Activated T-cell treated with anti-CD3 and anti-CD28 coated beads for 48 hours (primary cell): ENCODE data around the gene FOXJ3.
A peak's percentile ranks its signal among the peaks of the same experiment; 100 is the strongest.

Experiments
- DNase-seq: peaks from one replicate; pipeline ENCODE4 v3.0.0-alpha.2; 2020; ENCODE audit warnings: low read depth

Gene FOXJ3

GRCh38 chr1:42335050-42335808, at the start of gene FOXJ3:
Gene FOXJ3, minus strand, starts transcription at chr1:42335235. Its CDS starts 24,142 bp downstream, at chr1:42311093.
- DNase-seq, result peak; percentile 93

DNA sequence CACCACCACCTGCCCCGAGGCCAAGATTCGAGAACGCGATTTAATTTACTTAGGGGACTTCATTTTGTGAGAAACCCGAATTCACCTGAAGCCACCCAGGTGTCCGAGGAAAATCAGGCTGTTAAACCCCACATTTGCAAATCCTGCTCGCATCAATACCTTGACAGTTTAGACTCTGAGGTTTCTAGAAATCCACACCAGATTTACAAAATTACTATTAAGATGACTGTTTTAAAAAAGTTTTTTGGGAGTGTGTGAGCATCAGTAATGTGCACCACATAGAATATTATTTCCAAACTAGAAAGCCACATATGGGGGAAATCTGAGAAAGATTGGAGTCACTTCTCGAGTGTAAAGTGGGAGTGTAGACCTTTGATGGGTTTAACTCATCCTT, 46.2 kb upstream of the FOXJ3 start:
- DNase-seq, result no peak

GRCh38 chr1:42380586-42381279, 45.7 kb upstream of the FOXJ3 start, which contains the start of gene RIMKLA:
Gene RIMKLA, plus strand, starts transcription at chr1:42380792. Its CDS starts 143 bp downstream, at chr1:42380935.
- DNase-seq, result peak; percentile 56

DNA sequence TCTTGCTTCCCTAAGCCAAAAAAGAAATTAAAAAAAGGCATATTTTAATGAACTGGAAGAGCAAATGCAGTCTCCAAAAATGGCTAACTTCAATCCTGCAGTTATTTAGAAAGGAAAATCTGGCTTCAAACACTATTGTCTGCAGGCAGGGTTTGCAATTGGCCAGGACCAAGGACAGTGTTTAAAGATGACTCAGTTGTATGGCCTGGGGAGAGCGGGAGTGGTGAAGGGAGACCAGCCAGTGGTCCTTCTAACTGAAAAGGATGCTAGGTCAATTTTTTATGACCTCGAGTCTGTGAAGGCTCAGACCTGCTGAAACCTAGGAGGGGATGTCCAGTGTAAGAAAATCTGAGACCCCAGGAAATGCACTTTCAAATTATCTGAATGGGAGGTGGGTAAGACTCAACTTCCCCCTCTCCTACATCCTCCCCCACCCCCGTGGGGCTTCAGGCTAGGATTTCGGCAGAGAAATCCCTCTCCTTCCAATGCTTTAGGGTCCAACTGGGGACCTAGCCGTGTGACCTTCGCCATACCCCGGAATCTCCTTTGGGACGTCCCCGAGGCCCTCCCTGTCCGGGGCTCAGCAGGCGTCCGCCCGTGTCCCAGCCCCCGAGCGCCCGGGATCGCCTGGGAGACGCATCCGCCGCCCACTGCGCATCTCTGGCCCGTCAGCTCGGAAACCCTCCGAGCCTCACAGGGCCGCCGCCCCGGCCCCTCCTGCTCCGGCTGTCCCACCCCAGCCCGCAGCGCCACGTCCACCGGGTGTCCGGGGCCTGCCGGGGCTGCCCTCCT, 45.0 kb upstream of the FOXJ3 start:
- no peak for DNase-seq

- DNase-seq, result no peak
These were observed 37.8 kb upstream of the FOXJ3 start for GRCh38 chr1:42372796-42373195.

DNA sequence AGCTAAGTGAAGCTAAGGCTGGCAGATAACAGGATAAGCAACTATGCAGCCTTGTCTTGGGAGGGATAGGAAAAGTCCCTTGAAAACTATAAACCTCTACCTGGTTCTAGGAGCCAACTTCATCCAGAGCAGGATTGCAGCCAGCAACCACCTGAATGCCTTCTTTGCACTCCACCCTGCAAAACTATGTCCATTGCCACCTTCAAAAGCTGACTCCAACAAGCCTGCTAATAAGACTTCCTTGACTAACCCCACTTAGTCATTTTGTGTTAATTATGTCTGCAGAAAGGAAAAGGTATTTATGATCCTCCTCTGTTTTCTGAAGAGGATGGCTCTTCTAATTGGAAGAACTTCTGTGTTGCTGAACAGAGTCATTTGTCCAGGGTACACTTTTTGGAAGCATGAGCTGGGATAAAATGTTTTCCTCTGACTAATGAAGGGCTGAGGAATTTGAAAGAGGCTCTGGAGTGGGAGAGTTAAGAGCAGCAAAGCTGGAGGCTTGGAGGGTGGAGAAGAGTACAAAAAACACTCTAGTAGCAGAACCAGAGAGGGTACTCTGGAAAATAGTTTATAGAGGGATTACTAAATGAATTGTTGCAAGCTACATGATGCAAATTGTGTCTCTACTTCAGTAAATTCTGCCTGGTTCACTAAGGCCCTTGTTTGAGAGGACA, 36.0 kb upstream of the FOXJ3 start:
- no peak for DNase-seq

DNA sequence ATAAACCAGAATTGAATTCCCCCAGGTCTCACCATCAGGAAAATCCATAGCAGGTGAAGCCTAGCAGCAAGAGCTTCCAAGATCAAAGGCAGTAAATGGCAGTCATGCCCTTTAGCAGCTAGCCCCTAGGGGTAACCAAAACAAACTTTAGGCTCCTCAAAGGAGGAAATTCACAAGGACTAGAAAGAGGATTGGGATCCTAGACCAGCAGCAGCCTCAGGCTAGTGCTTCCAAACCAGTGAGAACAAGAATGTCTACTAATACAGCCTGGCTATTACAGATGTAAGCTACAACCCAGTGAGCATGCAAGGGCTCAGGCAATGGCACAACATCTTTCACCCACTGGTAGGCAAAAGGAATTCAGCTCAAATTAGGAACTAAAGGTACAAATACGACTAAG, 34.4 kb upstream of the FOXJ3 start:
- no peak for DNase-seq

DNA sequence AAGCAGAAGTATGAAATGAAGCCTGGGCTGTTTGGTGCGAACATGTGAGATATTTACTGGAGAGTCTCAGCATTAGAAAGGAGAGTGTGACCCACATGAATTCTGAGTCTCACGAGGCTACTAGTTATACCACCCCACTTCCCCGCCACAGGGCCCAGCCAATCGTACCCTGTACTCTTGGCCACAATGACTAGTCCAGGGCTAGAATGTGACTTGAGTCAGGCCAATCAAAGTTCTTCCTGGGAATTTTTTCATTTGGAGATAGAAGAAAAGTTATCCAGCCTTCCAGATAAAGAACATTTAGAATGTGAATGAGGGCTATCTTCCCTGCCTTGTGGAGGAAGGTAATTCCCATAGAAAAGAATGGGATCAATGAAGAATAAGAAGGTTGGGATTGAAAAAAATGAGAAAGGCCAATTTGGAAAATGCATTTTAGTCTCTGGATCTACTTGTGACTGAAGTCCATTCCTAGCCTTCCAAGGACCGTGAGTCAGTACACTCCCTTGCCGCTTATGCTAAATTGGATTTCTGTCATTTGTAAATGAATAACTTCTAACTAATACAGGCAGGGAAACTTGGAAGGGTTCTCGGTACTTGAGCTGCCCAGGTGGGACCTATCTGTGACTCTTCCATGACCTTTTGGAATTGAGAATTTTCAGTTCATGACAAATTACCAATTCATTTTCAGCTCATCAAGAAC, 33.2 kb upstream of the FOXJ3 start:
- no peak for DNase-seq

GRCh38 chr1:42365118-42365517, 30.1 kb upstream of the FOXJ3 start:
- DNase-seq, result no peak

DNA sequence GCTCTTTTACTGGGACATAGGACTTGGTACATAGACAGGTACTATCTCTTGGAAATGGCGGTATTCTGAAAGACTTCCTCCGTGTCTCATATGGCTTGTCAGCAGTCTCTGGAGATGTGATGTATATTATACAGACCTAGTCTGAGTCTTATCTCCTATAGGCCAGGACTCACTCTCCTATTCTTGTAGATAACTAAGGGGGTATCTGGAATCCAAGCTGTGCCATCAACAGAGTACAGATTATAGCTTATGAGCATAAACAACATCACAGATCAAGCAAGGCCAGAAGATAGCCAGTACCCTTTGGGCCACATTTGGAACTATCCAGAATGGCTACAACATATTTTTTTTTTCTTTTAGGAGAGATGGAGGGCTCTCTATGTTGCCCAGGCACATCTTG, 29.5 kb upstream of the FOXJ3 start:
- DNase-seq, result no peak

GRCh38 chr1:42364089-42364488, 29.1 kb upstream of the FOXJ3 start:
- DNase-seq, result no peak

DNA sequence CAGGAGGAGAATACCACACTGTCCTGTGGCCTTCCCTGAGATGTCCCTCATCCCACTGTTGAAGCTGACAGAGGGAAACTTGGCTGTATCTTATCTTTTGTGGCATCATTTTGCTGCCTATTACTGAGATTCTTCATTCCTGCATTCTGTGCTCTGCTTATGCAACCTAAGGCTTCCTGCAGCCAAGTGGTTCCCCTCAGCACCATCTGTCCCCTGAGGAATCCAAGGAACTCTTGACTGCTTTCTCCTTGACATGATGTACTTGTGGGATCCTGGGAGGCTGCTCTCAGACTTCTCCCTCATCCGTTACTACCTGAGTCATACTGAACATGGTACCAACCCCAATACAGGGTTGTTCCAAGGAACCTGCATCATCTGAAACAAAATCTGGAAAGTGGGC, 24.4 kb upstream of the FOXJ3 start:
- DNase-seq, result no peak

GRCh38 chr1:42358791-42359190, 23.8 kb upstream of the FOXJ3 start:
- DNase-seq, result no peak

- no peak for DNase-seq
These were observed 15.1 kb upstream of the FOXJ3 start for GRCh38 chr1:42350086-42350485.

DNA sequence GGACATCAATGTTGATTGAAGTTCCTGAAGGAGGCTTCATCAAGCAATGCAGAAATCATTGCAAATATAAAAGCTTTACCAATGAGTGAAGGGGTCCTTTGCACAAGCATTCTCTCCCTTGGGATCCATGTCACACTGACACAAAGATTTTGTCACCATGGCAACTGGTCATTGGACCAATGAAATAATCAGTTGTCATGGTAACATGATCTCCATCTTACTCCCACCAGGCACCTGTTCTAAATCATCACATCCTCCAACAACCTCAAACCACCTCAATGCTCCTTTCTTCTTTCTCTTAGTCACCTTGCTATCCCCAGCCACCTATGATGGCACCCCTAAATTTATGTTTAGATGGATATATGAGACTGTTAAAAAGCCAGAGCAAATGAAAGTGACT, 13.5 kb upstream of the FOXJ3 start:
- DNase-seq, result no peak

DNA sequence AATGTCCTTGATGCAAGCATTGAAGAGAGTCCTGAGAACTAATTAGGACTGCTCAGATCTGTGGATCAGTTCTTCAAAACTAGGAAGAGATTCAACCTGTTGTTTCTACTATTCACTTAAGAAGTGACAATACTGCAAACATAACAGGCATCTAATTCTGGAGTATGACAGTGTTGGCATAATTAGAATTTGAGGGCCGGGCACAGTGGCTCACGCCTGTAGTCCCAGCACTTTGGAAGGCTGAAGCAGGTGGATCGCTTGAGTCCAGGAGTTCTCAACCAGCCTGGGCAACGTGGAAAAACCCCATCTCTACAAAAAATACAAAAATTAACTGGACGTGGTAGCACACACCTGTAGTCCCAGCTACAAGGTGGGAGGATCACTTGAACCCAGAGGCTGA, 8.0 kb upstream of the FOXJ3 start:
- DNase-seq, result no peak

GRCh38 chr1:42340901-42341300, 5.9 kb upstream of the FOXJ3 start:
- no peak for DNase-seq

DNA sequence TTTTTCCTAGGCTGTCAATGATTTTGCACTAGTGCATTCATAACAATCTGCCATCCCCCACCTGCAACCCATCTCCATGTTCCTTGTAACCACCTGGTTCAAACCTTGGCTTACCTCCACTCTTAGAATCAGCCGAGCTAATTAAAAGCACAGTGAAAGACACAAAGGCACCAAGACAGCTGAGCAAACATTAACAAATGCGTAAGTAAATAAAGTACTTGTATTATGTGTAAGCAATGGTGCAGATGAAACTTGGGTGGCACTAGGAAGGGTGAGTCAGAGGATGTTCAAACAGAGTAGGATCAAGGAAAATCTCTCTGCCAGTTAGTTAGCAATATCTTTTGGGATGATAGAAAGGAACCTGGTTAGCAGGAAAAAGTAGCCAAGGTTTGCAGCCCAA, 5.1 kb upstream of the FOXJ3 start:
- DNase-seq, result no peak

- DNase-seq, result no peak
These were observed 1.9 kb upstream of the FOXJ3 start for GRCh38 chr1:42336978-42337377.

- DNase-seq, result no peak
These were observed 929 bp upstream of the FOXJ3 start for GRCh38 chr1:42335809-42336518.
